ENCODE measurements around the gene CDH23.

Gene CDH23

DNA sequence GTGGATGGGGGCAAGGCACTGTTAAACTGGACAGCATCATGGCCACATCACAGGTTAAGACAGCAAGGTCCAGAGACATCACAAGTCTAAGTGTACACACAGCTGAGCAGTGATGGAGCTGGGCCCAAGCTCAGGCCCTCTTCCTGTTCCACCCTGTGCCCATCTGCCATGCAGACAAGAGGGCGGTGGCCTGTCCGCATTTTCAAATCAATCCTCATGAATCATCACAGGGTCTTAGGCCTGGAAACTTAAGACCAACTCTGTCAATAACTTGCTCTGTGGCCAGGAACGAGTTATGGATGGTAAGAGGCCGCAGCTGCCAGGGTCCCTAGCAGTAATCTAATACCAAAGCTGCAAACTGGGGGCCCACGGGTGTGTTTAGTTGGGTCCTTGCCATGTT lies 319.7 kb downstream of the CDH23 start:
- no peak for DNase-seq

DNA sequence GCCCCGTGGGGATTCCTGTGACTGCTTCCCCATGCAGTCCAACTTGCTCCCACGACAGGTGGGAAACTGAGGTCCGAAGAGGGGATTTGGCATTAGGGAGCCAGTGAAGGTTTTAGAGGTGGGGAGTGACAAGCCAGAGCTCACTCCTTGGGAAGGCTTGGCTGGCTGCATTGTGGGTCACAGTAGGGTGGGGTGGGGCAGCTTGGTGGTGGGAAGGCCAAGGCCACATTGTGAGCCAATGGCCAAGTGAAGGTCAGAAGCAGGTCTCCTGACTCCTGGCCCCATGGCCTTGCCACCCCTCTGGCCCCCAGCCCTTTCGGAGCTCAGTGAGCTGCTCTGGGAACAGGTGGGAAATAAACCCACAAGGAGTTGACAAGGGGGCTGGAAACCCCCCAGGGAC lies 320.3 kb downstream of the CDH23 start:
- DNase-seq: no peak

DNA sequence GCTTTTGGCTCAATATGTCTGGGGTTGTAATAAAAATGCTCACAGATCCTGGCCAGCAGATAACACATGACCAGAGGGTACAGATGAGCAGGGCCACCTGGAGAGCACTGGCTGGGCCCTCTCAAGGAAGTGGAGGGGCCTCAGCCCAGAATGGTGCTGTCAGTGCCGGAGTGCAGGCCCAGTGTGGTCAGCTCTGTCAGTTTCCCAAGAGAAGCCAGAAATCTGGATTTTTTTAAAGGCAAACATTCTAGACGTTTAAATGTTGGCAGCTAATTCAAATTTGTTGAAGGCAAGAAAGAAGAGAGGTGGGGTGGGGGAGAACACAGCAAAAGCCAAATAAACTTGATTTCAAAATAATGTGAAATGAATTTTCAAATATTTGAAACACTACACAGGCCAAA lies 320.8 kb downstream of the CDH23 start:
- no peak for DNase-seq

GRCh38 chr10:71718165-71718698 lies 321.5 kb downstream of the CDH23 start:
- DNase-seq: no peak

DNA sequence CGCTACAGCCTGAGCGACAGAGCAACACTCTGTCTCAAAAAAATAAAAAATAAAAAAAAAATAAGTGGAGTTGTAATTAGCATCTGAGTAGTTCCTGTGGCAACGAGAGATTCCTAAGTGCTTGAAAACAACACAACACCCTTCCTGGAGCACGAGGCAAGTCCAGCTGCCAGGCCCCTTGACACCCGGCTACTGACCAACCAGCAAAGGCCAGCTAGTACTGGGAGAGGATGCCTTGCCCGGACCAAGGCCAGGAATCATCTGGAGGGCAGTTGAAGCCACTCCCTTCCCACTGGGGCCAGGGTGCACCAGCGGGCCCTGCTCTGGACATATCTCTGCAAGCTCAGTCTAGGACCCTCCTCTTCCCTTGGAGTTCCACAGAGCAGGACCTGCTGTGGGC lies 322.3 kb downstream of the CDH23 start:
- no peak for DNase-seq

- DNase-seq: no peak
Measured at GRCh38 chr10:71719464-71720201, 322.9 kb downstream of the CDH23 start, which contains the start of gene C10orf105. C10orf105 (minus strand) TSS chr10:71719778; CDS start chr10:71716337, 3,441 bp downstream.

DNA sequence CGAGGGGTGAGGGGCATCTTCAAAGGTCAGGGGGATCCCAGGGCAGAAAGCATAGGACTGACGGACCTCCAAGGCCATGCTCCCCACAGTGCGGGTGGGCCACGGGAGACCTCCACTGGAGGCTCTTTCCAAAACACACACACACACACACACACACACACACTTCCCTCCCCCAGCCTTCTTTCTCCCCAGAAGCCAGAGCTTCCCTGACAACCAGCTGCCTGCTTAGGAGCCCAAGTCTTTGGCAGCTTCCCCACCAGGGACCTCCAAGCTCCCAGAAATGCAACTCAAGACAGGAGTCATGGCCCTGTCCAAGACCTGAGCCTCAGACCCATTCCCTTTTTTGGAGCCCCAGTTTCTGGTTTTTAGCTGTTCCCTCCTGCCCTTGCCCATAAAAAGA lies 323.6 kb downstream of the CDH23 start:
- no peak for DNase-seq

DNA sequence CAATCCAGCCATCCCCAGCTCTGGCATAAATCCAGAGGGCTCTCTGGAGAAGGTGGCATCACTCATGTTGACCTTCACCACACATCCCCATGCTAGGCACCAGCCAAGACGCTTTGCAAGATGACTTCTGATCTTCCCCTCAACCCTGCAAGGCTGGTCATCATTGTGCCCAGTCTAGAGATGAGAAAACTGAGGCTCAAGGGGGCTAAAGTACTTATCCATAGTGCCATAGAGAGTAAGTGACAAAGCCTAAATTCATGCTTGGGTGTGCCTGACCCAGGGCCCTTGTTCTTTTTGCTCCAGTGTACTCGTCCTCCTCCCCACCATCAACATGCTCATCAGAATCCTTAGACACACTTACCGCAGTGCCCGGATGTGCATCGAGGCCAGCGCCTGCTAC lies 324.6 kb downstream of the CDH23 start:
- no peak for DNase-seq

DNA sequence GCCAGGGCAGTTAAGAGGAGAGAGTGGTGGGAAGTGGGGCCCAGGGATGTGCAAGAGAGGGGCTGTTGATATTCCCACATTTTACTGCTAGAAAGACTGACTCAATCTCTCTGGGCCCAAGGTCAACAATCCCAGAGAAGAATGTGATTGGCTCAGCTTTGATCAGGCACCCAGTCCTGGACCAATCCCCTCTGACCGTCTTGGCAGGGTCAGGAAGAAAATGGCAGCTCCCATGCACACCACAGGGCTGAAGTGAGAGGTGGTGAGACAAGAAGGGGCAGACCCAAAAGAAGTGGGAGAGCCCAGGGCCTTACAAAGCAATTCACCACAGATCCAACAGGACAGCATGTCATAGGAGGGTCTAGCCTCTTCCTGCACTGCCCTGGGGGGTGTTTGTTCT lies 326.1 kb downstream of the CDH23 start:
- no peak for DNase-seq

- DNase-seq: no peak
Measured at GRCh38 chr10:71723311-71723710, 326.6 kb downstream of the CDH23 start.

DNA sequence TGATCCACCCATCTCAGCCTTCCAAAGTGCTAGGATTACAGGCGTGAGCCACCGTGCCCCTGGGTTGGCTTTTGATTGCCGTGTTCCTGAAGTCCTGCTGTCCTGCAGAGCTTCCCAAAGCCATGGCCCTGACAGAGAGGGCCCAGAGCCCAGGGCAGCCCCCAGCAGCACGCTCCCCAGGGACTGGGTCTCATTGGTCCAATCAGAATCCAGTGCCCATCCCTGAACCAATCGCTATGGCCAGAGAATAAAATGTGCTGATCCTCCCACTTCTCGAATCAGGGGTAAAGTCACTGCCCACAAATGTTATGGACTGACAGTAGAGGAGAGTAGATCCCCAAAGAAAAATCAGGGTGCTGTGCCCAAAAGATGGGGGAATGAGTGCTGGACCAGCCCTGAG lies 327.8 kb downstream of the CDH23 start:
- DNase-seq: no peak

DNA sequence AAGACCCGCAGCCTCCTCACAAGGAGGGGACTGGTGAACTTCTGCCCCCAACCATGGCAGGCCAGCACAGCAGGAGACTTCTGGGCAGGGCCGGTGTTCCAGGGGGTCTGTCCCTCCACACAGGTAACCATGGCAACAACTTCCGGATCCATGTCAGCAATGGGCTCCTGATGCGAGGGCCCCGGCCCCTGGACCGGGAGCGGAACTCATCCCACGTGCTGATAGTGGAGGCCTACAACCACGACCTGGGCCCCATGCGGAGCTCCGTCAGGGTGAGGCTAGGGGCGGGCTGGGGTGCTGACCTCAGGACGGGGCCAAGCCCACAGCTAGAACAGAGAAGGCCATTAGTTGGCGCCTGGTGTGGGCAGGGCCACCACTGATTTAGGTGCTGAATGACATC lies 328.5 kb downstream of the CDH23 start:
- no peak for DNase-seq

DNA sequence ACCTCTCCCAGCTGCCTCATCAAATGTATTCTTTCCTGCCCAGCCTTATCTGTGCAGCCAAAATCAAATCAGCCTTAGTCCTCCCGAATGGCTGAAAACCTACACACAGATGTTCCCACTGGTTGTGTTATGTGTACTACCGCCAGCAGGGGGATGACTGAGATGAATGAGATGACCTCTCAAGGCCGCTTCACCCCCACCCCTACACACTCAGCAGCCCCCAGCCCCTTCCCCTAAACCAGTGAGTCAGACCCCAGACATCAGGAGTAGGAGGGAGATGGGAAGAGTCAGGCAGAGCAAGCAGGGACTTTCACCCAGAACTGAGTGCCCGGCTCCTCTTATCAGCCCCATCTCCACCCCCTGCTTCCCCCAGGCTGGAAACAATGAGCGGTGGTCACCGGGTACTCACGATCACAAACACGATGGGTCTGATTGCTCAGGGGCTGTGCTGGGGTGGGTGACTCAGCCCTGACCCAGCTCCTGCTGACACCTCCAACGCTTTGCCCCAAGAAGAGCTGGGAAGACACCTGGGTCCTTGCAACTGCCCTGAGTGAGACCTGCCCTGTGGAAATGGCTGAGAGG lies 329.4 kb downstream of the CDH23 start:
- DNase-seq: peak; percentile 73

GRCh38 chr10:71726580-71727104 lies 329.9 kb downstream of the CDH23 start:
- DNase-seq: peak; percentile 62

GRCh38 chr10:71727105-71727737 lies 330.5 kb downstream of the CDH23 start:
- peak; percentile 67 for DNase-seq

GRCh38 chr10:71727738-71728737 lies 331.3 kb downstream of the CDH23 start:
- peak; percentile 79 for DNase-seq

DNA sequence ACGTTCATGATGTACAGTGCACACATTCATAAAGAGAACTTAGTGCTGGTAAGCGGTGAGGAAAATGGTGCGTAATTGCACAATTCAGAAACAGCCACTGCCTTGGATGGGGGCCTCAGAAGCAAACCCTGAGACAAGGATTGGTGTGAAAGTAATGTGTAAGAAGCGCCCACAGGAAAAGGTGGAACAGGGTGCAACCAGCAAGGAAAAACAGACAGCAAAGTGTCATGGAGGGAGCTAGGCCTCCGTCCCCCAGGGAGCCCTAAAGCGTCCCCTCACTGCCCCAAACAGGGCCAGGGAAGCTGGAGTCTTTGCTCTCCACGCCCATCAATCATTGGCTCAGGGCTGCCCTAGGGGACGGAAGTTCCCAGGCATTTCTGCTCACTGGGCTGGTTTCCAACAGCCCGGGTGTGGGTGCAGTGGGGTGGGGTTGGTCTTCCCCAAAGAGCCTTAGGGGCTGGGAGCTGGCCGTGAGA lies 332.5 kb downstream of the CDH23 start:
- no peak for DNase-seq

- peak; percentile 42 for DNase-seq
Measured at GRCh38 chr10:71731791-71732190, 335.1 kb downstream of the CDH23 start.

GRCh38 chr10:71734797-71735196 lies 338.1 kb downstream of the CDH23 start:
- DNase-seq: no peak

- peak; percentile 74 for DNase-seq
Measured at GRCh38 chr10:71735709-71736569, 339.2 kb downstream of the CDH23 start.

DNA sequence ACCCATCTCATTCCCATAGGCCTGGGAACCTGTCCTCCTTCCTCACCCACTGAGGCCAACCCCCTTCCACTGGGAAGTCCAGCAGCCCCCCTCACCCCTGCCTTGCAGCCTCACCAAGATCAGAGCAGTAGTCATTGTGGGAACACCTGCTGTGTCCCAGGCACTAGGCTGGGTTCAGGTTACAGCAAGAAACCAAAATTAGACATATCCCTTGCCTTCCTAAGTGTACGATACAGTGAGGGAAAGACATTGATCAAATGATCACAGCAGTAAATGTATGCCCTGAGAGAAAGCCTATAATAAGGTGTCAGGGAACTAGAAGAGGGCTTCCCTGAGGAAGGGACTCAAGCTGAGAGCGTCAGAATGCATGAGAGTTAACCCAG lies 339.8 kb downstream of the CDH23 start:
- no peak for DNase-seq
